T-helper 2 cell (primary cell): ENCODE measurements around the gene MOAP1.
"Not testable (repeated sequence)": the region's sequence is repeated elsewhere in the genome, so short reads cannot be mapped to it uniquely, and the experiment has no call there.

Source experiments
- DNase-seq, 5 experiments: peaks; one replicate each; pipeline versions ENCODE4 v3.0.0 to v3.0.0-alpha.2; 2012 to 2022
- total RNA-seq, 2 donors: gene quantifications; one replicate each; lab custom pipeline; 2026; lab: John Stamatoyannopoulos, UW

MOAP1 gene, protein sequence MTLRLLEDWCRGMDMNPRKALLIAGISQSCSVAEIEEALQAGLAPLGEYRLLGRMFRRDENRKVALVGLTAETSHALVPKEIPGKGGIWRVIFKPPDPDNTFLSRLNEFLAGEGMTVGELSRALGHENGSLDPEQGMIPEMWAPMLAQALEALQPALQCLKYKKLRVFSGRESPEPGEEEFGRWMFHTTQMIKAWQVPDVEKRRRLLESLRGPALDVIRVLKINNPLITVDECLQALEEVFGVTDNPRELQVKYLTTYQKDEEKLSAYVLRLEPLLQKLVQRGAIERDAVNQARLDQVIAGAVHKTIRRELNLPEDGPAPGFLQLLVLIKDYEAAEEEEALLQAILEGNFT
- 155 to 183 reads per million in 2 donors for total RNA-seq

DNA sequence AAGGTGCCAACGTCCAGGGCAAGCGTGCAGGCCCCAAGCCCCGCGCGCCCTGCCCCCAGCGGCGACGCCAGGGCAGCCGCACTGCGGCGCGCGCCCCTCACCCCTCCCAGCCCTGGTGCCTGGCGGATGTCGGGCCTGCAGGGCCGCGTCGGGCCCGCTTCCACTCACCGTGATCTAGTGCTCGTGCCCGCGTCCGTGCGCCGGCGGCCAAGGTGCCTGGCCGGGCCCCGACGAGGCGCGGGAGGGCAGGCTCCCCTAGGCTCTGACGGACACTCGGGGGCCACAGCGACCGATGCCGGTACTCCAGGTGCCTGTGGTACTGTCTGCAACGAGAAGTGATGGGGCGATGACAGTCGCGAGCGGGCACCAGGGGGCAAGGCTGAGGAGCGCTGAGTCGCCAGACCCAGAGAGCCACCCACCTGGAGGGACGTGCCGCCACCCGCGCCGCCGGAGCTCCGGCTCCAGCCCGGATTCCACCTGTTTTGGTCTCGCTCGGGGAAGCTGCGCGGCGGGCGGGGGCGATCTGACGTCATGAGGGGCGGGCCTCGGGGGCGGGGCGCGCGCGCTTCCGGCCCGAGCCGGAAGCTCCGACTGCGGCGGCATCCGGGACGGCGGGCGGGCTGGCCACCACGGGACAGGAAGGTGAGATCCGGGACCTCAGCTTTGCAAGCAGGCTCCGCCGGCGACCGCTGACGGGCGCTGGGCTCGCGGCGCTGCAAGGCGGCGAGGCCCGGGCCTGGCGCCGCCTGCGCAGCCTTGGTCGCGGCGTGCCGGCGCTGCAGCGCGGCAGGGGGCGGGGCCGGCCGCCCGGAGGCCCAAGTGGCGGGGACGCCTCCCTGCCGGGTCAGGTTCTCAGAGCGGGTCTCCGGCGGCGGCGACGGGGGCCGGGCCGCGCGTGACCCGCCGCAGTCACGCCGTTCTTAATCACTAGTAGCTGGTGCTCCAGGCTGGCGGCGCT is at the start of gene MOAP1, which contains the start of gene LYSET:
TSS of gene MOAP1 (minus strand) at position 507 of the 958 bp plus-strand sequence. CDS start 655 bp downstream, outside the sequence.
TSS of gene LYSET (plus strand) at position 927 of the 958 bp plus-strand sequence. CDS start 89 bp downstream, outside the sequence.
- DNase-seq = peak; percentile 83 to 98 (median 90)

DNA sequence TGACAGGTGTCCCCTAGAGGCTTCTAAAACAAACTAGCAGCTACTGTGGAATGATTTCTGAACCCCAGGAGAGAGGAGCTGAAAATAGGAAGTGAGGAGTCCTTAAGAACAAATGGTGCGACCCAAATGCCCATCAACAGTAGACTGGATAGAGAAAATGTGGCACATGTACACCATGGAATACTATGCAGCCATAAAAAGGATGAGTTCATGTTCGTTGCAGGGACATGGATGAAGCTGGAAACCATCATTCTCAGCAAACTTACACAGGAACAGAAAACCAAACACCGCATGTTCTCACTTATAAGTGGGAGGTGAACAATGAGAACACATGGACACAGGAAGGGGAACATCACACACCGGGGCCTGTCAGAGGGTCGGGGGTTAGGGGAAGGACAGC is 48.4 kb upstream of the MOAP1 start:
- not testable (repeated sequence) for DNase-seq

DNA sequence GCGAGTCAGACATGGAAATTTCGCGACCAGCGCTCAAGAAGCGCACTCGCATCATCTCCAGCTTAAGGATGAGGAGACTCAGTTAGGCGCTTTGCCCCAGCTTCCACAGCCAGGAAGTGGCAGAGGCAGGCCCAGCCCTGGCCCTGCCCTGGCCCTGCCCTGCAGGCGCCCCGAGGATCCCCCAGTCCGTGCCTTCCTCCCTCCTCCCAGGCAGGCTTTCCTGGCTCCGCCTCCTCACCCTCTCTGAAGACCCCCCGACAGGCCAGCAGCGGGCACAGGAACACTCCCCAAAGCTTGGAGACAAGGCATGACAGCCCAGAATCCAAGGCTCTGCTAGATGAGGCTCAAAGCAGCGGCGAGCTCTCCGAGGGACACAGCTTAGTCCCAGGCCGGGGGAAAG is 47.5 kb upstream of the MOAP1 start:
- no peak for DNase-seq

DNA sequence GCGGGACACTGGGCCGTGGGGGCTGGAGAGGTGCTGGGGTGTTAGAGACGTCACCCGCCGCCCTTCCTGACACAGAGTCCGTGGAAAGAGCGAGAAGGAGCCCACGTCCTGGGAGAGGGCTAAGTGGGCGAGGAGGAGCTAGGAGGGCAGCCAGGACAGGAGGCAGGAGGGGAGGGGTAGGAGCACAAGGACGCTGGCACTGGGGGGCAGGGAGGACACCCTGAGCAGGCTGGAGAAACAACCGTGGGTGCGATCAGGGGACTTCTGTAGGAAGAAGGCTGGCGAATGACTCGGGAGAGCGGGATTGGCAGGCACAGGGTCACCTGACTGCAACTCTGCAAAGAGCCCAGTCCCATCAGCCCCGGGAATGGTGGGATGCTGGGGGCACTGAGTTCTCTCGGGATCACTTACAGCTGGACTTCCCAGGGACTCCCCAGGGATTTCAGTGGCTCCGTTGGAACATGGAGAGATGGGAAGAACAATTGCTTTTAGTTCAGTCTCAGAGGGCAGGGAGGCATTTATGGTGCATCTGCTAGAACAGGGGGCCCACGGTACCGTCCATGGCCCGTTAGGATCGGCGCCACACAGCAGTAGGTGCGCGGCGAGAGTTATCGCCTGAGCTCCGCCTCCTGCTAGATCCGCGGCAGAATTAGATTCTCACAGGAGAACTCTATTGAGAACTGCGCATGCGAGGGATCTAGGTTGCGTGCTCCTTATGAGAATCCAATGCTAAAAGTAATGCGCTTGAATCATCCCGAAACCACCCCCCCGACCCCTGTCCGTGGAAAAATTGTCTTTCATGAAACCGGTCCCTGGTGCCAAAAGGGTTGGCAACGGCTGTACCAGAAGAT is 46.7 kb upstream of the MOAP1 start:
- DNase-seq = peak in 1 of 5 experiments; percentile 19

DNA sequence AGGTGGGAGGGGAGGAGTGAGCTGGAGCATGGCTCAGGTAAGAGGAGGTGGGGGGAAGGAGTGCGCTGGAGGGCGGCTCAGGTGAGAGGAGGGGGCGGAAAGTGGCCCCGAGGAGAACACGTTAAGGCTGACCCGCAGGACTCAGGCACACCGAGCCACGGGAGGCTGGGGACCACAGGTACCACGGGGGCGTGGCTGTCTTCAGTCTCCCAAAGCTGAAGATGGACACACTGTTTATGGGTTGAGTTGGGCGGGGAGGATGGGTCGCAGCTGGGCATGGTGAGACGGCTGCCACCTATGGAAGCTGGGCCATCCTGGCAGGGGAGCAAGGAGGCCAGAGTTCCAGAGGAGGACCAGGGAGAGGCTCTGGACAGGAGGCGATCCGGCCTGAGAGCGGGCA is 45.8 kb upstream of the MOAP1 start:
- DNase-seq = no peak

DNA sequence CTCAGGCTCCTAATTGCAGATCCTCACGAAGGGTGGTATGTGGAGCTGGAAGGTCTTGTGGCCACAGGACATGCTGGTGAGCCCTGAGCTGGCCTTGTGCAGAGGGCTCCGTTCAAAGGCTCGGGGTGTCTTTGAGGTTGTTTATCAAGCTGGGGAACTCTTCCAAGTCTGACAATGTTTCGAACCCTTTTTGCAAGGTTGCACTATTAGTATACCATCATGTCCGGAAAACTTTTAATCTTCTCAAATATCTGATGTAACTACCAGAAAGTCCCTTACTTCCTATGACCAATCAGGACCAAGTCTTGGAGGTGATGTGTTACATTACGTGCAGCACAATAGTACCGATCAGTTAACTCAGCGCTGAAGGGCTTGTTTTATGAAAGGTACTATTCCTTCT is 43.9 kb upstream of the MOAP1 start:
- no peak for DNase-seq

DNA sequence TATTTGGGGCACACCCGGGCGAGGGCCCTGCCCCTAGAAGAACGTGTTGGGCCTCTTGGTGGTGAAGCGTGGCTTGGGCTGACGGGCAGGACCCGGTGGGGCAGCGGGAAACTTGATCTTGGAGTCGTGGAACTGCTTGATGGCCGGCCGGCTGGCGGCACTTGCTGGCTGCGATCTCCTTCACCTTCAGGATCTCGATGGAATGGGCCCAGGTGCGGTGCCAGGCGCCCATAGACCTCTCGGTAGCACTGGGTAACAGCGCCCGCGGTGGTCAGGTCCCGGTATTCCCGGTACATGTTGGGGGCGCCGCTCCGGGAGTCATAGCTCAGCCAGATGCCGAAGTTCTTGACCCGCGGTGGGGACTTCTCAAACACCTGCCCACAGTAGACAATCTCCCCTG is 38.9 kb upstream of the MOAP1 start:
- DNase-seq = no peak

DNA sequence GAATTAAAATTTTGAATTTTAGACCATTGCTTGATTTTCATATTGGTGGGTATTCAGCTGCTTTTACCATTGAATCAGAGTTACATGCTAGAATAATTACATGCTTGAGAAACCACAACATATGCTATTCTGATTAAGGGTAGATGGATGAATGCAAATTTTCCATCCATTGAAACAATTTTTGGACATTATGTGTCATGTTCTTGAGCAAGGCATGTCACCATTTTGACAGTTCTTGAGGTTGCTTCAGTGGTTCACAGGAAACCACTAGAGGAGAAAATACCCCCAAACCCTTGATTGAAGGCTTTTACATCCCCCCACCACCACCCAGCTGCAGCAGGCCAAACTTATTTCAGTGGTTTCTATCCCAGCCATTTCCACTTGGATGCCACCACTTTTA is 35.8 kb upstream of the MOAP1 start:
- peak in 1 of 5 experiments; percentile 13 for DNase-seq

DNA sequence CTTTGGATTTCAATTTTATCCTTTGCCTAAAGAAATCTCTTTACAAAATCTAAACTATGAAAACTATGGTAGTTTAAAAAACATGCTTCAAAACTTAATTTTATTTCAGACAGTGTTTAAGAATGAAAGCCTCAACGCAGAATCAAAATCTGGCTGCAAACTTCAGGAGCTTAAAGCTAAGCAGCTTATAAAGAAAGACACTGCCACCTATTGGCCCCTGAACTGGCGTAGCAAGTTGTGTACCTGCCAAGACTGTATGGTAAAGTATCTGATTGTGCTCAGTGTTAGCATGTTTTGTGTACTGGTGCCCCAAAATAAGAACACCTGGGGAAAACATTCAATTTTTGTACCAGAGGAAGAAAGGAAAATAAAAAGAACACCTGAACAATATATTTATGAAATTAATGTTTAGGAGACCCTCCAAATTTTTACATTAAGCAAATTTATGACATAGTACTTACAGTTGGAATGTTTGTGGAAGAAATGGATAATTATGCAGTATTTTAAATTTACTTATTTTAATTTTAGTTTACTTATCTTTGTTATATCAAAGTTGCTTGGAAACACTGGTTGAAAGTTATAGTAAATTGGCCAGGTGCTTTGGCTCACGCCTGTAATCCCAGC is 34.5 kb upstream of the MOAP1 start:
- peak in 3 of 5 experiments; percentile 23 to 79 (median 31) for DNase-seq

DNA sequence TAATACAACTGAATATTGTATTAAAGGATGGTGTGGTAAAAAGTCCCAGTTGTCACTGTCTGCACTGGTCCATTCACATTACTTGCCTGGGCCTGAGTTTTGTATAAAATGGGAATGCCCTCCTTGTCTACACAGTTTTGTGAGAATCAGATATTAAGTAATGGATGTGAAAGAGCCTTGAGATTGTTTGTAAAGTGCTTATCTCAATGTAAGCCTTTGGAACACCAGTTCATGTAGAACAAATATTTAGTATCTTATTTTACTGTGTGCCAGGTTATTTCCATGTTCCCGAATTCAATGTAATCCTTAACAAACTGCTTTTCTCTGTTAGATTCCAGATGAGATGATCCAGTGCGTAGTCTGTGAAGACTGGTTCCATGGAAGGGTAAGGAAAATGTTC is 29.9 kb upstream of the MOAP1 start:
- DNase-seq = no peak

DNA sequence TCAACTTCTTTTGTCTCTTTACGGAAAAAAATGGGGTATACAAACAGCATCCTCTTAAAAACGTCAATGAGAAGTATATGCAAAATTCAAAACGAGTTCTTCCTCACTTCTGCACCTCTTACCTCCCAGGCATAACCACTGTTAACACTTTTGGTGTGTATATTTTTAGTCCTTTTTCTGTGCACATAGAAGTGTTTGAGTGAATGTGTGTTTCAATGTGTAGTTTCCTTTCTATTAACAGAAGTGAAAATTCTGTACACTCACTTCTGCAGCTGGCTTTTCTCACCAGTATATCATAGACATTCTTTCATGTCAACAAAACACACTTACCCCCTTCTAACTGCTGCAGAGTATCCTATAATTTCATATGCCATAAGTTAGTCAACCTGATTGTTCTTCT is 27.7 kb upstream of the MOAP1 start:
- DNase-seq = no peak

DNA sequence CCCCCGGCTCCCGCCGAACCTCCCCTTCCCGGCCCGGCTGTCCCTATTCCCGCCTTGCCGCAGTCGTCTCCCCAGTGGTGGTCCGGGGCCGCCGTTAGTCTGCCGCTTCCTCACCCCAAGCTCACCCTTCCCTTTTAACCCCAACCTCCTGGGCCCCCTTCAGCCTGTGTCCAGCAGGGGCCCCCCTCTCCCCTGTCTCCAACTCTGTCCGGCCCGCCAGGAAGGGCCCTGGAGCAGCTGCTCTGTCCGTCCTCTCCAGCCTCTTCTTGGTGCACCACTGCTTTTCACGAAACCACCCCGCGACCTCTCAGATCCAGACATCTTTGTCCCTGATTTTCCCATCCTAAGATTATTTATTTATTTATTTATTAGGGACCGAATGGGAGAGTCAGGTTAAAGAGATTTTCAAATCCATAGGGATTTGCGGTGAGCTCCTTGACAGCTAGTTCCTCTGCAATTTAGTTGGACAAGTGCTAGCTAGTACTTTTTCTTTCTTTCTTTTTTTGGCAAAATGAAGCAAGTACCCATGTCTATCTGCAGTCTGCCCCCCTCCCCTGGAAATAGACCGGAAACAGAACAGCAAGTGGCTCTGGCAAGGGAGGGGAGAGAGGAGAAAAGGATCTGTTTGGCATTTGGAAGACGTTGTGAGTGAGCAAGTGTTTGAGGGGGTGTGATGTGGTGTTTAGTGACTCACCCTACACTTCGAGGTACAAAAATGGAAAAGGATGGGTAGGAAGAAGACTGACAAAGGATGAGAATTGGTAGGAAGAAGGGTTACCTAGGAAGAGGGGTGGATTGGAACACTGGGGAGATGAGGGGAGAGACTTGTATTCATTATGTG is 23.0 kb upstream of the MOAP1 start:
- DNase-seq = peak in 1 of 5 experiments; percentile 57

DNA sequence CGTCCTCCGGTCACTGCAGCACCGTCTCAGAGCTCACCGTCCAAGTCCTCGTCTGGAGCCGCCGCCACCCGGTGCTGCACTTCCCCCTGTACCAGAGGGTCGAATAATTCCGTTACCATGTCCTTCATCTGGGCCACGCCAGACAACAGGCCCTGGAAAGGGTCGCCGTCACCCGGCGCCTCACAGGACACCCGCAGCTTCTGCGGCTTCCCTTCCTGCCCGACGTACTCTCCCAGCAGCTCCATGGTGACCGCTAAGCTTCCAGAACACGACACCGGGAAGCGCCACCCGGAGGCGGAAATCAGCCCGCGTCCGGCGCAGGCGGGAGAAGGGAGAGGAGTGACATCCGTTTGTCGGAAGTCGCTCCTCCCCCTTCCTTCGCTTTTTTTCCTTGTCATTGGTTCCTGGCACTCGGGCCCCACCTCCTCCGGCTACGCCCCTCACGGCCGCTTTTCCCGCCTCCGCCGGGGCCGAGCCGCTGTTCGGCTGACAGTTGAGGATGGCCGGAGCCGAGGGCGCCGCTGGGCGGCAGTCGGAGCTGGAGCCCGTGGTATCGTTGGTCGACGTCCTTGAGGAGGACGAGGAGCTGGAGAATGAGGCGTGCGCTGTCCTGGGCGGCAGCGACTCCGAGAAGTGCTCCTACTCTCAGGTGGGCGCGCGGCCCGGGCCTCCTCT is 22.2 kb upstream of the MOAP1 start, which contains the start of the genes GON7 and UBR7:
TSS of gene GON7 (minus strand) at position 273 of the 675 bp plus-strand sequence. CDS start at position 245, 28 bp downstream.
TSS of gene UBR7 (plus strand) at position 464 of the 675 bp plus-strand sequence. CDS start at position 500, 36 bp downstream.
- DNase-seq = peak; percentile 74 to 94 (median 82)

DNA sequence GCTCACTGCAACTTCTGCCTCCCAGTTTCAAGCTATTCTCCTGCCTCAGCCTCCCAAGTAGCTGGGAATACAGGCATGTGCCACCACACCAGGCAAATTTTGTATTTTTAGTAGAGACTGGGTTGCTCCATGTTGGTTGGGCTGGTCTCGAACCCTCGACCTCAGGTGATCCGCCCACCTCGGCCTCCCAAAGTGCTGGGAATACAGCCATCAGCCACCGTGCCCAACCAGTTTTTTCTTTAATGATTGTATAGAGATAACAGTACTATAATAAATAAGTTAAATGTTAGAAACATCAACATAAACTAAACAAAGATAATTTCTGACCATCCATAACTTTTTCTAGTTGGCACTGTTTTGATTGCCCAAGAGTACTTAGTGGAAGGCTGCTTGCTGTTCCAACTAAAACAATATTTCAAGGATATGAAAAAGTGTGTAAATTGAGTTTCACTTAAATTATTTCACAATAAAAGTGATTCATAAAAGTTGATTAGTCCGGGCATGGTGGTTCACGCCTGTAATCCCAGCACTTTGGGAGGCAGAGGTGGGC is 16.5 kb upstream of the MOAP1 start:
- DNase-seq = no peak

DNA sequence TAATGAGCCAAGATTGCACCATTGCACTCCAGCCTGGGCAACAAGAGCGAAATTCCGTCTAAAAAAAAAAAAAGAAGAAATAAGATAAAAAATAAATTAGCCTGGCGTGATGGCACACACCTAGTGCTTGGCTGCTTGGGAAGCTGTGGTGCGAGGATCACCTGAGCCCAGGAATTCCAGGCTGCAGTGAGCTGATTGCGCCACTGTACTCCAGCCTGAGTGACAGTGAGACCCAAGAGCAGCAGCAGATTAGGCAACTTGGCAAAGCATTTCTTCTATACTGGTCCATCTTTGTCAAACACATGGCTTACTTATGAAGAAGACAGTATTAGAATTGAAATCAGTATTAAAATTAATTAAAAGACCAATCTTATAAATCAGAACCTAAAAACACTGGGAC is 15.9 kb upstream of the MOAP1 start:
- DNase-seq = no peak

DNA sequence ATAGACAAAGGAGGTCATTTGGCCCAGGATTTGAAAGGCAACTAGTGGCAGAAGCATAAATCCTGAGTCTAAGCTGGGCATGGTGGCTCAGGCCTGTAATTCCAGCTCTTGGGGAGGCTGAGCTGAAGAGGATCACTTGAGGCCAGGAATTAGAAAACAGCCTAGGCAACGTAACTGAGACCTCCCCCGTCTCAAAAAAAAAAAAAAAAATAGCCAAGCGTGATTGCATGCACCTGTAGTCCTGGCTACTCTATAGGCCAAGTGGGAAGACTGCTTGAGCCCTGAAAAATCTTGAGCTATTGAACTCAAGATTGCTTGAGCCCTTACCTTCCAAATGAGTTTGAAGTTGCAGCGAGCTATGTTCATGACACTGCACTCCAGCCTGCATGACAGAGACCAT is 14.3 kb upstream of the MOAP1 start:
- DNase-seq = no peak

DNA sequence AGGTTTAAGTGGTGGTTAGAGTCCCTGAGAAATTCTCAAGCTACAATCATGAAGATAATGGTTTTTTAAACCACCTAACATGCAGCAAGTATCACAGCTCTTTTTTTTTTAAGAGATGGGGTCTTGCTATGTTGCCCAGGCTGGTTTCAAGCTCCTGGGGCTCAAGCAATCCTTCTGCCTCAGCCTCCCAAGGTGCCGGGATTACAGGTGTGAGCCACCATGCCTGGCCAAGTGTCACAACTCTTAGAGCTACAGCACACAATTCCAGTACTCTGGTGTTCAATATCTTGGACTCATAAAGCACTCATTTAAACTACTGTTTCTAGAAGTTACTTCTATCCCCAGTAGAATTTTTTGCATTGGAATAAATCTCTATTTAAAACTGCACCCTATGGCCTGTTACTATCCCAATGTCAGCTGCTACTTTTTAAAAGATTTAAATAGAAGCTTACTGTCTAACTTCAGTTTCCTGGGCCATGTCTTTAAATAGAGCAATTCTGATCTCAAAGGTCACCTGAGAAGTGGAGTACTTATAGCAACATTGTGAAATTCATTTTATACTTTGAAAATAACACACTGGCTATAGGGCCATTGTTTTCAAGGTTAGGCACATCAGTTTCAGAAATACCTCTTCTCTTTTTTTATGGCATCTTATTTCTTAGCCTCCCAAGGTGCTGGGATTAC is 10.8 kb upstream of the MOAP1 start:
- DNase-seq = no peak

DNA sequence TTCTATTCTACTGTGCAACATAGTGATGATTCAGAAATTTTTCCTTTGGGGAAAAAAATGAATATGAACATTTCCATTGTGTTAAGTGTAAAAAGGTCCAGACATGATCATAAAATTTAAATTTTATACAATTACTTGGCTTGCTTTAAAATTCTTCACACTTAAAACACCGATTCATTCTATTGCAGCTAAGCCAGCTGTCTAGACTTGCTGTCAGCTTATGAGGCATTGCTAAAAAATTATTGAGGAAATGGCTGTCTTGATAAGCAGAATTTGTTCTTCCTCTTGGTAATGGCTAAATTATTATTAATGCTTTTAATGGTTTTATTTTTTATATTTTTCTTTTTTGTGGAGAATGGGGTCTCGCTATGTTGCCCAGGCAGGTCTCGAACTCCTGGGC is 2.3 kb upstream of the MOAP1 start:
- DNase-seq = no peak

DNA sequence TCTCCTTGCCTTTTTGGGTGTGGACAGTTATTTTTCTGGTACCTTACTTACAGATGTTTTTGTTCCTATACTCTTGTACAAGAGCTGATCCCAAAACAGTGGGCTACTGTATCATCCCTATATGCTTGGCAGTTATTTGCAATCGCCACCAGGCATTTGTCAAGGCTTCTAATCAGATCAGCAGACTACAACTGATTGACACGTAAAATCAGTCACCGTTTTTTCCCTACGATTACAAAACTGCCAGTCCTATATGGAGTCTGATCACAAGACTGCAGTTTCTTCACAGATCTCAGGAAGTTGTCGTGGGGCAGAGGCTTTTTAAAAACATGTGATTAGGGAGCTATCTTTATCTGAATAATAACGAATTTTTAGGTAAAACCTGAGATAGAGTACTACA is 1.8 kb upstream of the MOAP1 start:
- DNase-seq = no peak
